Activated CD8-positive, alpha-beta T cell treated with anti-CD3 and anti-CD28 coated beads for 36 hours (primary cell): Measurements from ENCODE around the gene TRIAP1. TPM values are rescaled to one million over a fixed set of nuclear protein-coding genes. Genes with fewer than 3 reads are reported as not detected.

ENCODE experiments used
- ATAC-seq: fragments of 200-7000 bp; cut with Tn5 transposase; one replicate; pipeline ENCODE4 v1.10.0; 2021; ENCODE audit warnings: mild to moderate bottlenecking, moderate library complexity
- CTCF ChIA-PET: fragments of 350-600 bp; sonication (Branson Sonifier 250); formaldehyde crosslinking; loops from one replicate; lab custom pipeline; 2021; ENCODE audit warnings: antibody characterized with exemption; lab: Charles Lee
- POLR2A ChIA-PET: fragments of 350-600 bp; sonication (Branson Sonifier 250); formaldehyde crosslinking; loops from one replicate; lab custom pipeline; 2021; ENCODE audit warnings: antibody characterized with exemption; lab: Charles Lee
- DNase-seq: peaks from one replicate; pipeline ENCODE4 v3.0.0-alpha.2; 2020
- H3K27ac Mint-ChIP-seq: one replicate; pipeline ENCODE4 v1.8.0; 2021; ENCODE audit warnings: mild to moderate bottlenecking, mixed read lengths
- H3K27me3 Mint-ChIP-seq: one replicate; pipeline ENCODE4 v1.8.0; 2021; ENCODE audit warnings: mixed read lengths
- H3K36me3 Mint-ChIP-seq: one replicate; pipeline ENCODE4 v1.8.0; 2021; ENCODE audit warnings: low read depth, mixed read lengths
- H3K4me1 Mint-ChIP-seq: one replicate; pipeline ENCODE4 v1.8.0; 2021; ENCODE audit warnings: low read depth, mixed read lengths
- H3K4me3 Mint-ChIP-seq: one replicate; pipeline ENCODE4 v1.8.0; 2021; ENCODE audit warnings: mild to moderate bottlenecking, moderate library complexity, mixed read lengths
- H3K9me3 Mint-ChIP-seq: one replicate; pipeline ENCODE4 v1.8.0; 2021; ENCODE audit warnings: mixed read lengths
- CTCF ChIP-seq: fragments of 200-600 bp; IDR thresholded peaks from one replicate; pipeline ENCODE4 v1.8.0; 2022; ENCODE audit warnings: antibody characterized with exemption, mild to moderate bottlenecking
- intact Hi-C: fragments of 100-400 bp; cut with micrococcal nuclease; formaldehyde crosslinking; loops from one replicate; pipeline ENCODE4 v1.10.0; 2022
- total RNA-seq, 2 experiments: library from RNA; stranded (reverse); gene quantifications; one replicate each; pipeline ENCODE4 v1.2.3, GENCODE V29; 2021

The TRIAP1 gene
- total RNA-seq, 2 experiments from 2014 or later, result 43.1 to 45.1 TPM

DNA sequence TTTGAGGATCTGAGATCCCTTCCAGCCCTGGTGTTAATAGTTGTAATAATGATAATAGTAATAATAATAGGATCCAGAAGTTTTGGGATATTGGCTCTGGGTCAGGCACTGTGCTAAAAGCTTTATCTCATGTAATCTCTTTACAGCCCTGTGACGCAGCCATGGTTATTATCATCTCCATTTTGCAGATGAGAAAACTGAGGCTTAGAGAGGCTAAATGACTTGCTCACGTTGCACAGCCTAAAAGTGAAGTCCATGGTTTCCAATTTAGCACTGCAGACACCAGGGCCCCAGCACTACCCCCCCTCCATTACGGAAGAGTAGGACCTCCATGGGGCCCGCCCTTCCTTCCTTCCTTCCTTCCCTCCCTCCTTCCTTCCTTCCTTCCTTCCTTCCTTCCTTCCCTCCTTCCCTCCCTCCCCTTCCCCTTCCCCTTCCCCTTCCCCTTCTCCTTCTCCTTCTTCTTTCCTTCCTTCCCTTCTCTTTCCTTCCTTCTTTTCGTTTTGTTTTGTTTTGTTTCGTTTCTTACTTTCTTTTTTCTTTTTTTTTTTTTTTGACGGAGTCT lies 23.2 kb downstream of the TRIAP1 start:
- POLR2A ChIA-PET, result no interaction called here
- no peak for TF ChIP-seq CTCF
- ATAC-seq, result no peak
- H3K4me1 Mint-ChIP-seq, result no peaks in the 10 kb centered on the region
- no peak for DNase-seq
- no peak overlapping the region for H3K27ac Mint-ChIP-seq
- intact Hi-C loops, result no loop called here
- CTCF ChIA-PET, result no interaction called here
- H3K36me3 Mint-ChIP-seq, result no peaks in the 10 kb centered on the region
- no peaks in the 10 kb centered on the region for H3K27me3 Mint-ChIP-seq
- H3K4me3 Mint-ChIP-seq, result no peak overlapping the region
- H3K9me3 Mint-ChIP-seq, result no peaks in the 10 kb centered on the region

DNA sequence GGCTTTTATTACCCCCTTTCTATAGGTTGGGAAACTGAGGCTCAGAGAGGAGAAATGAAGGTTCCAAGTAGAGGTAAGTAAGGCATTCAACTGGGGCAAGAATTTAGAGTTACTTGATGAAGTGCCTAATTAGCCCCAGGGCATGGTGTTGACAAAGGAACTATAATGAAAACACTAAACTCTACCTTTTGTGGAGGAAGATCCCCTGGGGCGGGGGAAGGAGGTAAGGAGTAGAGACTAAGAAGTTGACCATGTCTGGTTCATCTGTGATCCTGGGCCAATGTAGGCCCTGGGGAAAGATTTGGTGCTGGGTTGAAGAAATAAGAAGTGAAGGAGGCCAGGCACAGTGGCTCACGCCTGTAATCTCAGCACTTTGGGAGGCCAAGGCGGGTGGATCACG lies 24.5 kb downstream of the TRIAP1 start:
- intact Hi-C loops, result no loop called here
- TF ChIP-seq CTCF, result no peak
- Mint-ChIP-seq H3K27me3 (peaks cover 1% of the 10 kb centered on the region), H3K4me1 (no peaks in the 10 kb centered on the region), H3K27ac (no peak overlapping the region), H3K9me3 (no peaks in the 10 kb centered on the region), H3K36me3 (no peaks in the 10 kb centered on the region), H3K4me3 (no peak overlapping the region)
- no peak for ATAC-seq
- ChIA-PET CTCF (interaction anchor here (1.2 kb wide), 1 partner anchor 65 kb away, joined by 3 read pairs; no protein-coding TSS in a partner anchor), POLR2A (no interaction called here)
- no peak for DNase-seq

GRCh38 chr12:120417917-120418580 lies 28.1 kb downstream of the TRIAP1 start:
- H3K36me3 Mint-ChIP-seq, result no peaks in the 10 kb centered on the region
- no peaks in the 10 kb centered on the region for H3K9me3 Mint-ChIP-seq
- no peak overlapping the region for H3K4me3 Mint-ChIP-seq
- intact Hi-C loops, result no loop called here
- no peaks in the 10 kb centered on the region for H3K4me1 Mint-ChIP-seq
- TF ChIP-seq CTCF, result no peak
- peaks cover 1% of the 10 kb centered on the region for H3K27me3 Mint-ChIP-seq
- H3K27ac Mint-ChIP-seq, result no peak overlapping the region
- ATAC-seq (no peak), DNase-seq (no peak)
- ChIA-PET CTCF (interaction anchor here (0.8 to 0.9 kb wide), 2 partner anchors 12 to 52 kb away, joined by 3 to 4 read pairs; no protein-coding TSS in a partner anchor), POLR2A (no interaction called here)

DNA sequence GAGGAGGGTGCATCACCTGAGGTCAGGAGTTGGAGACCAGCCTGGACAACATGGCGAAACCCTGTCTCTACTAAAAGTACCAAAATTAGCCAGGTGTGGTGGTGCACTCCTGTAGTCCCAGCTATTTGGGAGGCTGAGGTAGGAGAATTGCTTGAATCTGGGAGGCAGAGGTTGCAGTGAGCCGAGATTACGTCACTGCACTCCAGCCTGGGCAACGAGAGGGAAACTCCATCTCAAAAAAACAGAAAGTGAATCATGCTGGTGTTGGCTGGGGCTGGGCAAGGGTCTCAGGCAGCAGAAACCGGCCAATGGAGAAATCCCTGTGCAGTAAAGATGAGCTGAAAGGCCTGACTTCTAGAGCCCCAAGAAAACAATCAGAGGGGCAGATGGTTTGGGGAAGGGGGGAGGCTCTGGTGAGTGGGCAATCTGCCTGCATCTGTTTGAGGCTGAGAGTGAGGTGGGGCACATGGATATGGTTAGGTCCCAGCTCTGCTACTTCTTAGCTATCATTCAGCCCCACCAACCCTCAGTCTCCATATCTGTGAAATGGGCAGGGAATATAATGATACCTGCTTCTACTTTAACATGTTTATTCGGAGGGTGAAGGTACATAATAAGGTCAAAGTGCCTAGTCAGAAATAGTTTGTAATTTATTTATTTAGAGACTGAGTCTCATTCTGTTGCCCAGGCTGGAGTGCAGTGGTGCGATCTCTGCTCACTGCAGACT lies 29.5 kb downstream of the TRIAP1 start:
- POLR2A ChIA-PET, result interaction anchor here (1.0 to 1.5 kb wide), 2 partner anchors 16 to 53 kb away, joined by 3 read pairs; no protein-coding TSS in a partner anchor
- DNase-seq (no peak), ATAC-seq (no peak)
- no peaks in the 10 kb centered on the region for H3K36me3 Mint-ChIP-seq
- H3K27ac Mint-ChIP-seq, result no peak overlapping the region
- CTCF ChIA-PET, result interaction anchor here (0.8 to 1.6 kb wide), 2 partner anchors 13 to 50 kb away, joined by 3 to 4 read pairs; no protein-coding TSS in a partner anchor
- H3K4me1 Mint-ChIP-seq, result no peaks in the 10 kb centered on the region
- peaks cover 1% of the 10 kb centered on the region for H3K27me3 Mint-ChIP-seq
- TF ChIP-seq CTCF, result no peak
- H3K9me3 Mint-ChIP-seq, result no peaks in the 10 kb centered on the region
- H3K4me3 Mint-ChIP-seq, result no peak overlapping the region
- intact Hi-C loops, result no loop called here
